Fibroblast of lung (primary cell): ENCODE results near the gene LAMTOR5. TPM values are rescaled to one million over a fixed set of nuclear protein-coding genes. Genes with fewer than 3 reads are reported as not detected.
"Not testable (repeated sequence)": the region's sequence is repeated elsewhere in the genome, so short reads cannot be mapped to it uniquely, and the experiment has no call there.

Source experiments
- DNase-seq, 2 donors: peaks; one replicate each; pipeline versions ENCODE4 v3.0.0 to v3.0.0-alpha.2; 2010; ENCODE audit warnings: low read depth in 2 of 2
- H2AFZ ChIP-seq: 2 replicates; pipeline ENCODE4 v1.5.1; 2012; ENCODE audit warnings: low read length, control low read depth, inconsistent platforms
- H3K27ac ChIP-seq: 2 replicates; pipeline ENCODE4 v1.5.1; 2011; ENCODE audit warnings: low read length, control low read depth; ENCODE audit not compliant: insufficient read depth
- H3K27me3 ChIP-seq: 2 replicates; pipeline ENCODE4 v1.5.1; 2011; ENCODE audit warnings: mild to moderate bottlenecking, low read length; ENCODE audit not compliant: control insufficient read depth, insufficient read depth
- H3K36me3 ChIP-seq: 2 replicates; pipeline ENCODE4 v1.5.1; 2011; ENCODE audit warnings: low read length; ENCODE audit not compliant: control insufficient read depth, insufficient read depth
- H3K4me1 ChIP-seq: 2 replicates; pipeline ENCODE4 v1.5.1; 2011; ENCODE audit warnings: low read length; ENCODE audit not compliant: control insufficient read depth, insufficient read depth; ENCODE audit errors: extremely low read depth
- H3K4me2 ChIP-seq: 2 replicates; pipeline ENCODE4 v1.5.1; 2011; ENCODE audit warnings: low read length, control low read depth; ENCODE audit not compliant: insufficient read depth; ENCODE audit errors: extremely low read depth
- H3K4me3 ChIP-seq, 4 experiments: fragments of 200-600 bp in 1 of 4; sonication (generic) in 1 of 4; replicated peaks in 1 of 4; 2 replicates each; pipeline ENCODE4 v1.5.1; 2011 to 2016; ENCODE audit warnings: low read length in 4 of 4, low read depth in 3 of 4, mild to moderate bottlenecking in 3 of 4, control low read depth in 2 of 4, inconsistent platforms in 1 of 4, mixed read lengths in 1 of 4; ENCODE audit not compliant: insufficient read depth in 1 of 4; ENCODE audit errors: control extremely low read depth in 1 of 4
- H3K79me2 ChIP-seq: 2 replicates; pipeline ENCODE4 v1.5.1; 2012; ENCODE audit warnings: mild to moderate bottlenecking, low read length, inconsistent platforms; ENCODE audit not compliant: control insufficient read depth, insufficient read depth
- H3K9ac ChIP-seq: 2 replicates; pipeline ENCODE4 v1.5.1; 2011; ENCODE audit warnings: mild to moderate bottlenecking, low read length, control low read depth; ENCODE audit not compliant: insufficient read depth
- H3K9me3 ChIP-seq: 2 replicates; pipeline ENCODE4 v1.5.1; 2012; ENCODE audit warnings: low read depth, low read length; ENCODE audit not compliant: control insufficient read depth, insufficient read depth
- H4K20me1 ChIP-seq: 2 replicates; pipeline ENCODE4 v1.5.1; 2011; ENCODE audit warnings: low read length; ENCODE audit not compliant: control insufficient read depth, insufficient read depth; ENCODE audit errors: extremely low read depth
- EZH2 ChIP-seq: IDR thresholded peaks from 2 replicates; pipeline ENCODE4 v1.5.1; 2012; ENCODE audit warnings: low read length, control low read depth, mild to moderate bottlenecking; ENCODE audit errors: missing control alignments
- polyA plus RNA-seq, 2 donors: library from polyadenylated mRNA; depleted of rRNA in 1 of 2; stranded (reverse) in 1 of 2; unstranded in 1 of 2; fragments of >200 nt; gene quantifications; 2 replicates each; pipeline ENCODE4 v1.2.1, GENCODE V29; 2011 to 2012; ENCODE audit warnings: missing spikeins in 1 of 2
- total RNA-seq: library from RNA; depleted of rRNA; stranded (reverse); fragments of >200 nt; gene quantifications from 2 replicates; pipeline ENCODE4 v1.2.1, GENCODE V29; 2014
- TF ChIP-seq, protein P1 (sequence below), 2 donors: IDR thresholded peaks in 1 of 2; conservative IDR thresholded peaks in 1 of 2; 1 replicate in 1 of 2; 2 replicates in 1 of 2; pipeline ENCODE4 v1.5.1; 2011 to 2012; ENCODE audit warnings: low read length in 2 of 2, control low read depth in 1 of 2, inconsistent platforms in 1 of 2, low read depth in 1 of 2, mild to moderate bottlenecking in 1 of 2

The LAMTOR5 gene
- total and polyA plus RNA-seq, 2 donors (not counting 1 experiment from before 2014, with no cell fraction given), result 70.4 to 317 TPM

DNA sequence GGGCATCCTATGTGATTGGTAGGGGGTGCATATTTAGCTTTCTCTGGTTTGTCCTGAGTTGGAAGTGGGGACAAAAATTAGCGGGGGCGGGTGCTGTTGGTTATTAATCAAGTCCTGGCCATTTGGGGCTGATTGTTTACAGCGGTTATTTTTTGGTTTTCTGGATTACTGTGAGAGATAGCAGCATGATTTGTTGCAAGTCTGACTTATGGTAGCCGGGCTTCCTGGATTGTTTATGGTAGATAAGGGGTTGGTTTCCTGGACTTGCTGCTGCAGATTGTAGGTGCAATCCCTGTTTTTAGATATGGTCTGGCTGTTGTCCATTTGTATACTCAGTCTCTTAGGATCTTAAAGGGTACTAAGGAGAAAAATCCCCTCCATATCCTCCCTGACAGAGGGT is 31.4 kb upstream of the LAMTOR5 start:
- Histone ChIP-seq H3K4me2 (no peak overlapping the region), H3K4me3 (no peak overlapping the region), H3K27me3 (peaks cover 17% of the 10 kb centered on the region), H3K27ac (no peak overlapping the region), H4K20me1 (no peaks in the 10 kb centered on the region), H3K79me2 (no peaks in the 10 kb centered on the region), H3K9me3 (no peaks in the 10 kb centered on the region), H3K36me3 (no peaks in the 10 kb centered on the region), H2AFZ (no peak overlapping the region), H3K4me1 (no peaks in the 10 kb centered on the region), H3K9ac (no peak overlapping the region)
- TF ChIP-seq EZH2, result no peak
- TF ChIP-seq, protein P1, sequence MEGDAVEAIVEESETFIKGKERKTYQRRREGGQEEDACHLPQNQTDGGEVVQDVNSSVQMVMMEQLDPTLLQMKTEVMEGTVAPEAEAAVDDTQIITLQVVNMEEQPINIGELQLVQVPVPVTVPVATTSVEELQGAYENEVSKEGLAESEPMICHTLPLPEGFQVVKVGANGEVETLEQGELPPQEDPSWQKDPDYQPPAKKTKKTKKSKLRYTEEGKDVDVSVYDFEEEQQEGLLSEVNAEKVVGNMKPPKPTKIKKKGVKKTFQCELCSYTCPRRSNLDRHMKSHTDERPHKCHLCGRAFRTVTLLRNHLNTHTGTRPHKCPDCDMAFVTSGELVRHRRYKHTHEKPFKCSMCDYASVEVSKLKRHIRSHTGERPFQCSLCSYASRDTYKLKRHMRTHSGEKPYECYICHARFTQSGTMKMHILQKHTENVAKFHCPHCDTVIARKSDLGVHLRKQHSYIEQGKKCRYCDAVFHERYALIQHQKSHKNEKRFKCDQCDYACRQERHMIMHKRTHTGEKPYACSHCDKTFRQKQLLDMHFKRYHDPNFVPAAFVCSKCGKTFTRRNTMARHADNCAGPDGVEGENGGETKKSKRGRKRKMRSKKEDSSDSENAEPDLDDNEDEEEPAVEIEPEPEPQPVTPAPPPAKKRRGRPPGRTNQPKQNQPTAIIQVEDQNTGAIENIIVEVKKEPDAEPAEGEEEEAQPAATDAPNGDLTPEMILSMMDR (conservative IDR thresholded peaks at IDR 0.05 in 1 of 2, IDR thresholded peaks at IDR 0.05 in 1 of 2; ENCODE audit: low read depth in 1 of 2, low read length in 2 of 2), result no peak
- peak in 1 of 2 donors; percentile 12 for DNase-seq

DNA sequence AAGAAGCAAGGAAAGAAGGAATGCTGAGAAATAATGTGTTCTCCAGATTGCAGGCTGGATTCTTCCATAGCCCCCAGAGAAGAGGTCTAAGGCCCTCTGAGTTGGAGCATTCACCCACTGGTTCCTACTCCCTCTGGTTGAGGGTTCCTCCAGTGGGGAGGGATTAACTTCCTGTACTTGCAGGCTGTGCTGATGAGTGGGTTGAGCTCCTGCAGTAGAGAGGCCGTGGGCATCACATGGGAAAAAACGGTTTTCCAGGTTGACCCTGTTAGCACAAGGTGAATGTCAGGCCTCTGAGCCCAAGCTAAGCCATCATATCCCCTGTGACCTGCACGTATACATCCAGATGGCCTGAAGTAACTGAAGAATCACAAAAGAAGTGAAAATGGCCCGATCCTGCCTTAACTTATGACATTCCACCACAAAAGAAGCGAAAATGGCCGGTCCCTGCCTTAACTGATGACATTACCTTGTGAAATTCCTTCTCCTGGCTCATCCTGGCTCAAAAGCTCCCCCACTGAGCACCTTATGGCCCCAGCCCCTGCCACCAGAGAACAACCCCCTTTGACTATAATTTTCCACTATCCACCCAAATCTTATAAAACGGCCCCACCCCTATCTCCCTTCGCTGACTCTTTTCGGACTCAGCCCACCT is 30.3 kb upstream of the LAMTOR5 start:
- H3K27me3 ChIP-seq, result peaks cover 19% of the 10 kb centered on the region
- not testable (repeated sequence) for H4K20me1 ChIP-seq, DNase-seq, H3K9ac ChIP-seq, H2AFZ ChIP-seq, H3K4me2 ChIP-seq, H3K4me1 ChIP-seq, H3K36me3 ChIP-seq, H3K9me3 ChIP-seq, H3K79me2 ChIP-seq, H3K4me3 ChIP-seq, H3K27ac ChIP-seq

DNA sequence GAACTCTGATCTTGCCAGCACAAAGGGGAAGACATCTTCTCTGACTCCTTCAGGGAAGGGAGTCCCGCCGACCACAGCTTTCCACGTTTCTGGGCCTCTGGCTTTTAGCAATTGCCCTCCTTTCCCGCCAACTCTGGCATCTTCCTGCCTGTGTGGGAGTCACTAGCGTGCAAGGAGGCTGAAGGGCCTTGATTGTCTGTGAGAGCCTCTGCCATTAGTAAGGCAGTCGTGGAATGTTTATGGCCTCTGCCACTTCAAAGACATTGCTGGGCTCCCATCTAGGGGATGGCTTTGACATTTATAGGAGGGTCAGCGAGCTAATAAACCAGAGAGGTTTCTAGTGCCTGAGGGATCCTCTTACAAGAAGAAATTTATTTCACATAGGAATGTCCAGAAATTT is 29.1 kb upstream of the LAMTOR5 start:
- Histone ChIP-seq H3K4me2 (no peak overlapping the region), H3K4me3 (no peak overlapping the region), H3K27me3 (peaks cover 21% of the 10 kb centered on the region), H4K20me1 (no peaks in the 10 kb centered on the region), H3K4me1 (no peaks in the 10 kb centered on the region), H3K9me3 (no peaks in the 10 kb centered on the region), H3K36me3 (no peaks in the 10 kb centered on the region), H3K79me2 (no peaks in the 10 kb centered on the region), H2AFZ (no peak overlapping the region), H3K9ac (no peak overlapping the region), H3K27ac (no peak overlapping the region)
- DNase-seq, result peak in 1 of 2 donors; percentile 14
- no peak for TF ChIP-seq EZH2
- TF ChIP-seq, protein P1 (conservative IDR thresholded peaks at IDR 0.05 in 1 of 2, IDR thresholded peaks at IDR 0.05 in 1 of 2; ENCODE audit: low read depth in 1 of 2, low read length in 2 of 2), result no peak
